Omental fat pad (tissue), 4 donors: ENCODE measurements around the gene NPR2. TPM values are rescaled to one million over a fixed set of nuclear protein-coding genes. Genes with fewer than 3 reads are reported as not detected.

Source experiments
- ATAC-seq: fragments of 150-250 bp; one replicate; pipeline ENCODE4 v1.9.1; 2016; ENCODE audit warnings: mild to moderate bottlenecking, moderate library complexity; ENCODE audit not compliant: low FRiP score
- DNase-seq: peaks from one replicate; pipeline ENCODE4 v3.0.0-alpha.2; 2019; ENCODE audit warnings: low spot score
- total RNA-seq, 4 donors: library from RNA; depleted of rRNA; stranded (reverse); fragments of >200 nt; gene quantifications; one replicate each; pipeline ENCODE4 v1.1.0, GENCODE V29; 2016
- TF ChIP-seq, protein P1 (sequence below), 3 donors: fragments of 450-650 bp; IDR thresholded peaks; one replicate each; pipeline ENCODE4 v1.5.1; 2016 to 2017; ENCODE audit warnings: antibody characterized with exemption in 3 of 3, mild to moderate bottlenecking in 3 of 3, moderate library complexity in 2 of 3

The NPR2 gene
- total RNA-seq, 4 donors from 2014 or later: 13.7 to 28.2 (median 24.3) TPM

DNA sequence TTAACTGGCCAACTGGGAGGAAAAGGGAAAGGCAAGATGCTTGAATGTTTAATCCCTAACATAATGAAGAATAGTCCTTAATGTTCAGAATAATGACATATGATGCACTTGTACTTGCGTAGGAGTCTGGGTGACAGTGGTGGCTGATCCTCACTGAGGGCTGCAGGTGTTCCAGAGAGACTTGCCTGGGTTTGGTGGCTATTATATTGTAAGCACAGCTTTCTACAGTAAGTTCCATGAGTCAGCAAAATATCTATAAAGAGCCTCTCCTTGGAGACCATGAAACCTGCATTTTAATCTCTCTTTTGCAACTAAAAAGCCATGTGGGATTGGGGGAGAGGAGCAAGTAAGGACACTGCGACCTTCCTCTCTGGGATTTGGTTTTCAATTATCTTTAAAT is 1.9 kb upstream of the NPR2 start:
- no peak for DNase-seq

DNA sequence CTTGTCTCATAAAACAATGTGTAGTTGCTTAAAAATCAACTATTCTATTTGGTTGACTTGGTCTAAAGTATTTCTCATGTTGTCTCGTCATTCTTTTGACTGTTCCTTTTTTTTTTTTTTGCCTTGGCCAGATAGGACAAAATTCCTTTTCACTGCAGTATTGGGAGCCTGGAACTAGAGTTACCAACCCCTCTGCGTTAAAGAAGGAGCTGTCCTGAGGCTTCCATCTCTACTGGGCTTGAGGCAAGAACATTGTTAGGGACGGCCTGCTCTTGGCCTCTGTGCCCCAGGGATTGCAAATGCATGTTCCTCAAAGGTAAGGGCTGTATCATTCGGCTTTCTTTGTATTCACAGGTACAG is 1.4 kb upstream of the NPR2 start:
- TF ChIP-seq, protein P1, sequence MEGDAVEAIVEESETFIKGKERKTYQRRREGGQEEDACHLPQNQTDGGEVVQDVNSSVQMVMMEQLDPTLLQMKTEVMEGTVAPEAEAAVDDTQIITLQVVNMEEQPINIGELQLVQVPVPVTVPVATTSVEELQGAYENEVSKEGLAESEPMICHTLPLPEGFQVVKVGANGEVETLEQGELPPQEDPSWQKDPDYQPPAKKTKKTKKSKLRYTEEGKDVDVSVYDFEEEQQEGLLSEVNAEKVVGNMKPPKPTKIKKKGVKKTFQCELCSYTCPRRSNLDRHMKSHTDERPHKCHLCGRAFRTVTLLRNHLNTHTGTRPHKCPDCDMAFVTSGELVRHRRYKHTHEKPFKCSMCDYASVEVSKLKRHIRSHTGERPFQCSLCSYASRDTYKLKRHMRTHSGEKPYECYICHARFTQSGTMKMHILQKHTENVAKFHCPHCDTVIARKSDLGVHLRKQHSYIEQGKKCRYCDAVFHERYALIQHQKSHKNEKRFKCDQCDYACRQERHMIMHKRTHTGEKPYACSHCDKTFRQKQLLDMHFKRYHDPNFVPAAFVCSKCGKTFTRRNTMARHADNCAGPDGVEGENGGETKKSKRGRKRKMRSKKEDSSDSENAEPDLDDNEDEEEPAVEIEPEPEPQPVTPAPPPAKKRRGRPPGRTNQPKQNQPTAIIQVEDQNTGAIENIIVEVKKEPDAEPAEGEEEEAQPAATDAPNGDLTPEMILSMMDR (IDR thresholded peaks at IDR 0.05): no peak
- ATAC-seq (no peak), DNase-seq (no peak)

More for the DNA sequence above, 1.9 kb upstream of the NPR2 start:
- TF ChIP-seq, protein P1 (IDR thresholded peaks at IDR 0.05): no peak
- ATAC-seq: no peak

DNA sequence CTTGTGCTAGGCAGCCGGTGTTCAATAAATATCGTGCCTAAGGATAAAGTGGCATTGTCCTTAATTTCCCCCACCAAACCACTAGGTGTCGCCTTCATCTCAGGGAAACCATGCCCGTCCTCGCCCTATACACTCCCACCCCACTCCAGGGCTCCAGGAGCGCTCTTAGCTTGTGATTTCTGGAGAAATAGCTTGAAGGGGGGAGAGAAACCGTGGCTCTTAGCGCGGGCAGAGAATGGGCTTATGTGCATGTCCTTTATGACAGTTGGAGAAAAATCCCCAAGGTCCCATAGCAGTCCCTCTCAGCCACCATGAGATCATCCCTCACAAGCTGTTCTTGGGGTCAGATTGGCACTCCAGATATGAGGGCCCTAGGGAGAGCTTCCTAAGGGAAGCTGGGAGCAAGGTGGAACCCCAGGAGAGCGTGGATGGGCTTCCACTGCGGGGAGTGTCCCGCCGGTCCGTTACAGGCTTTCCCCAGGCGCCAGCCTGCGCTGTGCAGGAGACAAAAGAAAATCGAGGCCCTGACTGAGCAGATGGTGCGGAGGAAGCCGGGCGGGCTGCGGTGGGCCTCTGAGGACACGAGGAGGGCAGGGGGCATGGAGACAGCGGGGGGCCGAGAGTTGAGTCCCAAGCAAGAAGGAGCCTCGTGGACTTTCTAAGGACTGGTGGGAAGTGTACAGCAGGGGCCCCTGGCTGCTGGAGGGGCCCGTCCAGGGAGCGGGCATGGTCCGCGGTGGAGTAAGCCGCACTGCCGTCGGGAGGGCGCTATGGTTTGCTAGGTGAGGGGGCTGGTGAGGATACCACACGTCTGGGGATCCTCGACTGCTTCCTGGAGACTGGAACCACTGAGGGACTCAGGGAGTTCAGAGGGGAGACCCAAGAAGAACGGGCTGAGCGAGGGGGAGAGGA is 750 bp upstream of the NPR2 start:
- TF ChIP-seq, protein P1 (IDR thresholded peaks at IDR 0.05): peak in 2 of 3 donors; percentile 21 to 79
- ATAC-seq (peak; percentile 76), DNase-seq (no peak)

DNA sequence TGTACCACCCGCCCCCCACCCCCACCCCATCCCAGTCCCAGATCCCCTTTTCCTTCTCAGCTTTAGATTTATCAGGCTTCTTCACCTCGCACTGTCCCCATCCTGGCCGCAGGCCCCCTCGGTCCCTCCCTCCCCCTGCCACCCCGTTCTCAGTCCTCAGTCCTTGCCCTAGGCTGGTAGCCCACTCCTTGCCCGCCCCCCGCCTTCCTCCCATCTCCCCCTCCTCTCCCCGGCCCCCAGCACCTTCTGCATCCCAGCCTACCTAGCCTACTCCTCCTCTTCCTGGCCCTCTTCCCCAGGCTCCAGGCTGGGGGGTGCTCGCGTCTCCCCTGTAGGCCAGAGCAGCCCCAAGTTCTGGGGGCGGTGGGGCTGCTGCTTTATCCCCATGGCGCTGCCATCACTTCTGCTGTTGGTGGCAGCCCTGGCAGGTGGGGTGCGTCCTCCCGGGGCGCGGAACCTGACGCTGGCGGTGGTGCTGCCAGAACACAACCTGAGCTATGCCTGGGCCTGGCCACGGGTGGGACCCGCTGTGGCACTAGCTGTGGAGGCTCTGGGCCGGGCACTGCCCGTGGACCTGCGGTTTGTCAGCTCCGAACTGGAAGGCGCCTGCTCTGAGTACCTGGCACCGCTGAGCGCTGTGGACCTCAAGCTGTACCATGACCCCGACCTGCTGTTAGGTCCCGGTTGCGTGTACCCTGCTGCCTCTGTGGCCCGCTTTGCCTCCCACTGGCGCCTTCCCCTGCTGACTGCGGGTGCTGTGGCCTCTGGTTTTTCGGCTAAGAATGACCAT is 828 bp downstream of the NPR2 start:
- no peak for DNase-seq
- no peak for ATAC-seq
- TF ChIP-seq, protein P1 (IDR thresholded peaks at IDR 0.05): no peak

DNA sequence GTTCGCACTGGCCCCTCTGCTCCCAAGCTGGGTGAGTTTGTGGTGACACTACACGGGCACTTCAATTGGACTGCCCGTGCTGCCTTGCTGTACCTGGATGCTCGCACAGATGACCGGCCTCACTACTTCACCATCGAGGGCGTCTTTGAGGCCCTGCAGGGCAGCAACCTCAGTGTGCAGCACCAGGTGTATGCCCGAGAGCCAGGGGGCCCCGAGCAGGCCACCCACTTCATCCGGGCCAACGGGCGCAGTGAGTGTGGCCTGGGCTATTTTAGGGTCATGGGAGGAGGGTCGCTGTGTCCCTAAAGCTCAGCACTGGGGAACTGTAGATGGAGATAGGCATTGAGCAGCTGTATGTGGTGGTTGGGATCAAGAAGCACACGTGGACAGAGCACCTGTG is 1.4 kb downstream of the NPR2 start:
- TF ChIP-seq, protein P1 (IDR thresholded peaks at IDR 0.05): no peak
- ATAC-seq (no peak), DNase-seq (no peak)

DNA sequence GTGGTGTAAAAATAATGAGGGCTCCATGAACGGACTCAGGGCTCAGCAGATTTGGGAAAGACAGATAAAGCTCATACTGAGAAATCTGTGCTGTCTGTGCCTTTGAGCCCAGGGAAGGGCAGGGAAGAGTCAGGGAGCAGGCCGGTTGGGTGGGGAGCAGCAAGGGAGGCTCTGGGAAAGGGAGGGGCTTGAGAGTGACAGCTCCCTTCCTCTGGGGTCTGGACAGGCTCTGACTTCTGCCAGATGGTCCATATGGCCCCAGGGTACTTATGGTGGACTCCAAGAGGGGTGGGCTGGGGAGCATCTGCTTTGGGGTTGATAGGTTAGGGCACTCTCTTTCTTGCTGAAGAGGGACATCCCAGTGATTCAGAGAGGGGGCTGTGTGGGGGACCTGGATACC is 2.1 kb downstream of the NPR2 start:
- DNase-seq: no peak
- no peak for ATAC-seq
- TF ChIP-seq, protein P1 (IDR thresholded peaks at IDR 0.05): no peak
